IPS-20b (cell line): Measurements from ENCODE around the gene KAT2A.
A peak's percentile ranks its signal among the peaks of the same experiment; 100 is the strongest.

Source experiments
- H3K27ac ChIP-seq: one replicate; pipeline ENCODE4 v1.5.1; 2013; ENCODE audit warnings: low read length
- H3K27me3 ChIP-seq: 2 replicates; pipeline ENCODE4 v1.6.1; 2013; ENCODE audit warnings: mild to moderate bottlenecking, low read length, inconsistent platforms; ENCODE audit not compliant: insufficient read depth
- H3K36me3 ChIP-seq: 2 replicates; pipeline ENCODE4 v1.6.1; 2013; ENCODE audit warnings: low read depth, mild to moderate bottlenecking, inconsistent platforms, low read length, moderate library complexity; ENCODE audit not compliant: insufficient read depth
- H3K4me1 ChIP-seq: 2 replicates; pipeline ENCODE4 v1.6.1; 2013; ENCODE audit warnings: mild to moderate bottlenecking, control low read depth, inconsistent platforms, low read length, moderate library complexity; ENCODE audit not compliant: insufficient read depth
- H3K4me3 ChIP-seq: 2 replicates; pipeline ENCODE4 v1.5.1; 2013; ENCODE audit warnings: mild to moderate bottlenecking, low read length, inconsistent platforms
- H3K9ac ChIP-seq: 2 replicates; pipeline ENCODE4 v1.6.1; 2013; ENCODE audit warnings: low read depth, mild to moderate bottlenecking, inconsistent platforms, low read length, moderate library complexity
- H3K9me3 ChIP-seq: 2 replicates; pipeline ENCODE4 v1.6.1; 2013; ENCODE audit warnings: mild to moderate bottlenecking, low read depth, low read length, inconsistent platforms; ENCODE audit not compliant: insufficient read depth

Gene KAT2A

DNA sequence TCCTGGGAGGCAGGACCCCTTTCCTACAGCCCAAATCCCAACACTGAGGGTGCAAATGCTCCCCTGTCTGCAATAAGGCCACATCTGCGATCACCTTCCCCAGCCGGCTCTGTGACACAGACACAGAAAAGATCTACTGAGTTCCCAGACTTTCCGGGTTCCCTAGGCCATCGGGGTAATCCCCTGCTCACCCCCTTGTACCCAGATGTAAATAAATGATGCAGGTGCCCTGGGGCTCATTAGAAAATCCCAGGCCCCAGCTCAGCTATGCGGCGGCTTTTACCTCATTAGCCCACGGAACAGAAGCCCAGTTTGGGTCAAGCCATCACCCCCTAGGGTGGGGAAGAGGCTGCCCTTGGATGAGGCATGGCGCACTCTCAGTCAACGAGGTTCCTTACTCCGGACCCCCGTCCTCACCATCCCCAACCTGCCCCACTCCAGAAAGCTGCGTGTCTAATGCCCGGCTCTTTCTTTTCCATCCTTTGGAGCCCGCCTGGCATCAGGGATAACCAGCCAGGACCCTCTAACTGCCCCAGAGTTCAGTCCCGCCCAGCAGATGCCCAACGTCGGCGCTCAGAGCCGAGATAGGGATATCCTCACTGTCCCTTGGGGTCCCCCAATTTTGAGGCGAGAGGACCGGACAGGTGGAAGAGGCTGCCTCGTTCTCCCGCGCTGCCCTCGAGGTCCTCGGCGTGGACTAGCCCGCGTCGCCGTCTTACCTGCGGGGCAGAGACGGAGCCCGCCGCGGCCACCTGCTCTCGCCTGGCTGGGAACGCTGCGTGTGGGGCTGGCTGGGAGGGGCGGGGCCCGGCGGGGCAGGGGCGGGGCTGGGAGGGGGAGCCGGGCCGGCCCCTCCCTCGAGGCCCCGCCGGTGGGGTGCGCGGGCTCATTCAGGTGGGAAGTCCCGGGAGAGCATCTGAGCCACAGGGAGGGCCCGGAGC is 23.2 kb downstream of the KAT2A start, which contains the start of gene ZNF385C:
Gene ZNF385C, minus strand, starts transcription at position 783 of the 941 bp plus-strand sequence. CDS start 35,417 bp downstream, outside the sequence.
- H3K9me3 ChIP-seq: no peaks in the 10 kb centered on the region
- H3K4me1 ChIP-seq: peaks cover 4% of the 10 kb centered on the region; the same call in 1 of the 2 replicates
- H3K36me3 ChIP-seq: no peaks in the 10 kb centered on the region
- no peak within 1 kb of the TSS for H3K27ac ChIP-seq
- H3K9ac ChIP-seq: no peak within 1 kb of the TSS
- H3K4me3 ChIP-seq: peak within 1 kb of the TSS; percentile 64
- peaks cover 40% of the 10 kb centered on the region for H3K27me3 ChIP-seq

DNA sequence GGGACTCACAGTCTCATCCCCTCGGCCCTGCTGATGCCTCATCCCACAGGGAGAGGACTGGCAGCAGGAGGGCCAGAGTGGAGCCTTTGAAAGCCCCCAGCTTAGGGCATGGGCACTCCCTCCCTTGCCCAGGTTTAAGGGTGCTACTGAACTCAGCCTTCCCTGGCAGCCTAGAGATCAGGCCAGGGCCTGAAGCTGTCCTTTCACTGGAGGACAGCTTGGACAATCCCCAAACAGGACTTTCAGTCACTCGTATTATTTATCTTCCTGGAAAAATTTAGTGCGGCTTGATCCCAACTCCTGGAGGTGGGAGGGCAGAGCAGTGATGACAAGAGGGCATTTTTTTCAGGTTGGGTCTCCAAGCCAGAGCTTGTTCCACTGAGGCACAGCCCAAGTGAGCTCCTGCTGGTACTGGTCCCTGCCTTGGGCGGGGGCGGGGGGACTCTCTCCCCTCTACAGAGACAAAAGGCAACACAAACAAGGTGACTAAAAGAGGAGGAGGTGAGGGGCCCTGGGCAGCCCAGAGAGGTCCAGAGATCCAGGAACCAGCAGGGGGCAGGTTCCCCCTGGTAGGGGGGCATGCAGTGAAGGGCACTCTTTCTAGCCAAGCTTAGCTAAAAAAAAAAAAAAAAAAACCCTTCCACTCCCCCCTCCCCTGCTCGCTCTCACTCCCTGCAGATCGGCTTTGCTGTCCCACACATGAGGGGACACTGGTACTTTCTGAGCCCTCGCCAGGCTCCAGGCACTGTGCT is 24.6 kb downstream of the KAT2A start:
- H3K27ac ChIP-seq: no peak overlapping the region
- peaks cover 4% of the 10 kb centered on the region; the same call in 1 of the 2 replicates for H3K4me1 ChIP-seq
- H3K4me3 ChIP-seq: no peak overlapping the region
- no peaks in the 10 kb centered on the region for H3K36me3 ChIP-seq
- H3K9ac ChIP-seq: no peak overlapping the region
- peaks cover 40% of the 10 kb centered on the region for H3K27me3 ChIP-seq
- no peaks in the 10 kb centered on the region for H3K9me3 ChIP-seq

DNA sequence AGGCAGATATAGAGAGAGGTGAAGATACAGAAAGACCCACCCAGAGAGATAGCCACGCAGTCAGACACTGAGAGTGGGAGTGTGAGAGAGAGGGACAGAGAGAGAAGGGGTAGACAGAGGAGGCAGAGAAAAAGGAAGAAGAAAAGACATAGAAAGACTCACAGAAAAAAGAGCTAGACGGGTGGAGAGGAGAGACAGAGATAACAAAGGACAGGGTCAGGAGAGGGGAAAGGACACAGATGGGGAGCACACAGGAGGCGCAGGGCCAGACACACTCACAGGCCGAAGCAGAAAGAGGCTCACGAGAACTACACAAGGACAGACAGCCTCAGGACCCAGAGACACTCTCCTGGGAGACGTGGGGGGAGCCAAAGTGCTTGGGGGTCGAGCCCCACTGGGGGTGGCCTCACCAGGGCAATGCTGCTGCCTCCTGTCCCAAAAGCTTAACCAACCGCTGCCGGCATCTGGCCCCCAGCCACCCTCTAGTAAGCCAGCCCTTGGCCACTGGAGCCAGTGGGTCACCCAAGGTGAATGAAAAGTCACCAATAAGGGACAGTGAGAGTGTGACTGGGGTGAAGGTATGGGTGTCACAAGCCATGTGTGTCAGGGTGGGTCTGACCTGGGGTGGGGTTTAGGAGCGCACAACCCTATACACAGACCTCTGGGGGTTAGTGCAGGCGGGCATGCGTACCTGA is 26.6 kb downstream of the KAT2A start:
- peaks cover 39% of the 10 kb centered on the region for H3K27me3 ChIP-seq
- H3K9me3 ChIP-seq: no peaks in the 10 kb centered on the region
- H3K4me1 ChIP-seq: peaks cover 4% of the 10 kb centered on the region; the same call in 1 of the 2 replicates
- H3K36me3 ChIP-seq: no peaks in the 10 kb centered on the region
- H3K27ac ChIP-seq: no peak overlapping the region
- no peak overlapping the region for H3K4me3 ChIP-seq
- no peak overlapping the region for H3K9ac ChIP-seq

DNA sequence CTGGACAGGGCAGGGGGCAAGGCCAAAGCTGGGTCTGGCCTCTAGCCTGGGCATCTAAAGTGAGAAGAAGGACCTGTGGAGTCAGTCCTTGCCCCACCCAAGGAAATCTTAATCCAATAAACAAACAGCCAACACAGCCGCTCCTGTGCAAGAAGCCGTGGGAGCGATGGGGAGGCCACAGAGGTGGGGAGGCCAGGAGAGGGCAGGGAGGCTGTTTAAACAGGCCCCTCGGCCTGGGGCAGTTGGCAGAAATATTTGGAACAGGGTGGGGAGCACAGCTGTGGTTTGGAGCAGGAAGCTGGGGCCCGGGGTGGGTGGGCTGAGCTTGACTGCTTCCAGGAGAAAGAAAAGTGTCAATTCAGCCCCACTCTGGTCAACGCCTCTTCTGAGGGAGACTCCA is 28.2 kb downstream of the KAT2A start:
- no peak overlapping the region for H3K9ac ChIP-seq
- H3K27me3 ChIP-seq: peaks cover 25% of the 10 kb centered on the region
- no peaks in the 10 kb centered on the region for H3K36me3 ChIP-seq
- no peak overlapping the region for H3K4me3 ChIP-seq
- H3K4me1 ChIP-seq: peaks cover 4% of the 10 kb centered on the region; the same call in 1 of the 2 replicates
- no peak overlapping the region for H3K27ac ChIP-seq
- H3K9me3 ChIP-seq: no peaks in the 10 kb centered on the region

DNA sequence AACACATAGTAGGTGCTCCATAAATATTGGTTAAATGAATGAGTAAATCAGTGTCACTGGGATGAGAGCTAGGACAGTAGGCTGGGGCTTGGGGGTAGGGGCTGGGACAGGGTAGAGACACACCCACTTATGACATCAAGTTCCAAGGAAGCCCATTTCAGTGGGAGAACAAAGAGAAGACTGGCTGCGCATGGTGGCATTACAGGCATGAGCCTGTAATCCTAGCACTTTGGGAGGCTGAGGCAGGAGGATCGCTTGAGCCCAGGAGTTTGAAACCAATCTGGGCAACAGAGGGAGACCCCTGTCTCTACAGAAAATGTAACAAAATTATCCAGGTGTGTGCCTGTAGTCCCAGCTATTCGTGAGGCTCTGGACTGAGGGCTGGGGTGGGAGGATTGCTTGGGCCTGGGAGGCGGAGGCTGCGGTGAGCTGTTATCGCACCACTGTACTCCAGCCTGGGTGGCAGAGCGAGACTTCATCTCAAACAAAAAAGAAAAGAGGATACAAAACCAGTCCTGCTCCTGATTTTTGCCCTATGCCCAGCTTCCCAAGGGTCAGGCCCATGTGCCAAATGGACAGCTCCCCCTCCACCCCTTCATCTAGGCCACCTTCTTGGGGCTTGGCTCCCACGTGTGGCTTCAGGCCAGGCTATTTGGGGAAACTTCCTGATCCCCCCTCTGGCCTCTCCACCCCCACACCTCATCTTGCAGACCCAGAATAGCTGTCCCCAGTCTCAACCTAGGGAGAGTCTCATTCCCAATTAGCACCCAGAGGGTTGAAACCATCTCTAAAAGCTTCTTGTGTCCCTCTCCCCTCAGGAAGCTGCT is 30.0 kb downstream of the KAT2A start:
- Histone ChIP-seq H3K4me1 (no peaks in the 10 kb centered on the region), H3K4me3 (no peak overlapping the region), H3K36me3 (no peaks in the 10 kb centered on the region), H3K27me3 (peaks cover 7% of the 10 kb centered on the region), H3K9ac (no peak overlapping the region), H3K9me3 (no peaks in the 10 kb centered on the region), H3K27ac (no peak overlapping the region)

DNA sequence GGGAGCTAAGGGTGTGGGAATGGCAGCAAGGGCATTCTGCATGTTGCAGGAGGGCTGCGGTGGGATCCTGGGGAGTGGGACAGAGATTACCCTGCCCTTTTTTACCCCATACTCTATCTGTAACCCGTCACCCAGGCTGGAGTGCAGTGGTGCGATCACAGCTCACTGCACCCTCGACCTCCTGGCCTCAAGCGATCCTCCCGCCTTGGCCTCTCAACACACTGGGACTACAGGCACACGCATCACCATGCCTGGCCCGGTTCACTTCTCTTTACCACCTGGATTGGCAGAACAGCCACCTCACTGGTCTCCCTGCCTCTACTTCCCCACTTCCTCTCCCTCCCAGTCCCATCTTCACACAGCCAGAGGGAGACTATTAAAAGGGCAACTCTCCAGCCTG is 32.4 kb downstream of the KAT2A start:
- H3K36me3 ChIP-seq: no peaks in the 10 kb centered on the region
- no peak overlapping the region for H3K9ac ChIP-seq
- no peak overlapping the region for H3K27ac ChIP-seq
- no peaks in the 10 kb centered on the region for H3K4me1 ChIP-seq
- no peaks in the 10 kb centered on the region for H3K27me3 ChIP-seq
- no peaks in the 10 kb centered on the region for H3K9me3 ChIP-seq
- H3K4me3 ChIP-seq: no peak overlapping the region

DNA sequence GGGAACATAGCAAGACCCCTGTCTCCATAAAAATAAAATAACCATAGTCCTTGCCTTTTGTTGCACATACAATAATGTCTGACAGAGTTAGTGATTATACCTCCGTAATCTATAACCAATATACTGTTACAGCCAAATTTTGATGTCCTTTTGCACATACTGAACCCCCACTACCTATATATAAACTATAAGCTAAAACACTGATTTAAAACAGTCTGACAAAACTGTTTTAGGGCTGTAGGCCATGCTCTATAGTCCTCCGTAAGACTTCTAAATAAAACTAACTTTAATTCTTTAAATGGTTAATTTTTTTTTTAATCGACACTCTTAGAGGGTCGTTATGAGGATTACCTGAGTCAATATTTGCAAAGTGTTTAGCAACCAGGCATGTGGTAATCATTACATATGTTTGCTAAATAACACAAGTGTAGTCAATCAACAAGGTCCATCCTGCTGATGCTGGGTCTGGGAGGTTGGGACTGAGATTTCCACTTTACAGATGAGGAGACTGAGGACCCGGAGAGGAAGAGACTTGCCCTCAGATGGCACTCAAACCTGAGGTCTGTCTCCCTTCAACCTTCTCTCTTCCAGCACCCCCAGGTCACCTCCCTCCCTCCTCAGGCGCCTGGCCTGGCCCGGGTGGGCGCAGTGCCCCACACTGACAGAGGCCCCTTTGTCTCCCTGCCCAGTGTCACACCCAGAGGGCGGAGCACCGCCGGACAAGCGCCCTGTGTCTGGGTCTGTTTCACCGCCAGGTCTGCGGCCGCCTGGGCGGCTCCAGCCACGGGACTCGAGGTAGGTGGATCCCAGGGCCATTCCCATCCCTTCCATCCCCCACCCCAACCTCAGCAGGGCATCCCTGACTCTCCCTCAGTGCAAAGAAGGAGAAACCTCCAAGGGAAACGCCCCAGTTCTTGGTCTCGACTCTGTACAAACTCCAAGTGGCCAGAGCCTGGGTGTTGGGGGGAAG is 33.1 kb downstream of the KAT2A start:
- no peak overlapping the region for H3K4me3 ChIP-seq
- H3K27me3 ChIP-seq: no peaks in the 10 kb centered on the region
- H3K36me3 ChIP-seq: no peaks in the 10 kb centered on the region
- no peak overlapping the region for H3K9ac ChIP-seq
- H3K27ac ChIP-seq: no peak overlapping the region
- no peaks in the 10 kb centered on the region for H3K4me1 ChIP-seq
- no peaks in the 10 kb centered on the region for H3K9me3 ChIP-seq

DNA sequence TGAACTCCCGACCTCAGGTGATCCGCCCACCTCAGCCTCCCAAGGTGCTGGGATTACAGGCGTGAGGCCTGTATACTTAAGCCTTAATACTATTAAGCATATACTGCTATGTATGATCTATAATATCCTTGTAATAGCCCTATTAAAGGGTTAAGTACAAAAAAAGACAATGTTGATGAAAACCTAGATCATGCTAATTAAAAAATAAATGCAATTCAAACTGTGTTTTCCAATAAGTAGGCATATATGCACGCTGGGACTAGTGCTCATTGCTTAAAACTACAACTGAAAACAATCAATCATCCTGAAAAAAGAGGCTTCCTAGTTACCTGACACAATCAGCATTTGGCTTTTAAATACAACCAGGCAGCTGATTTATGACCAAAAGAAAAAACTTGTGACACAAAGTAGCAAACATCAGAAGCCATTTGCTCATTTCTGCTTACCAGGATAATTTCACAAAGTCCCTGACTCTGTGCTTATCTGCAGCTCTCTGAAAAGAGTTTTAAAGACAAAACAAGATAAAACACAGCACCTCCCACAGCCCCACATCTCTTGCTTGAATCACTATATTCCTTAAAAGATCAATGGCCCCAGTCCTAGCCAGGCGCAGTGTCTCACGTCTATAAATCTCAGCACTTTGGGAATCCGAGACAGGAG is 34.0 kb downstream of the KAT2A start:
- Histone ChIP-seq H3K9me3 (no peaks in the 10 kb centered on the region), H3K27ac (no peak overlapping the region), H3K36me3 (no peaks in the 10 kb centered on the region), H3K9ac (no peak overlapping the region), H3K4me1 (no peaks in the 10 kb centered on the region), H3K27me3 (no peaks in the 10 kb centered on the region), H3K4me3 (no peak overlapping the region)

DNA sequence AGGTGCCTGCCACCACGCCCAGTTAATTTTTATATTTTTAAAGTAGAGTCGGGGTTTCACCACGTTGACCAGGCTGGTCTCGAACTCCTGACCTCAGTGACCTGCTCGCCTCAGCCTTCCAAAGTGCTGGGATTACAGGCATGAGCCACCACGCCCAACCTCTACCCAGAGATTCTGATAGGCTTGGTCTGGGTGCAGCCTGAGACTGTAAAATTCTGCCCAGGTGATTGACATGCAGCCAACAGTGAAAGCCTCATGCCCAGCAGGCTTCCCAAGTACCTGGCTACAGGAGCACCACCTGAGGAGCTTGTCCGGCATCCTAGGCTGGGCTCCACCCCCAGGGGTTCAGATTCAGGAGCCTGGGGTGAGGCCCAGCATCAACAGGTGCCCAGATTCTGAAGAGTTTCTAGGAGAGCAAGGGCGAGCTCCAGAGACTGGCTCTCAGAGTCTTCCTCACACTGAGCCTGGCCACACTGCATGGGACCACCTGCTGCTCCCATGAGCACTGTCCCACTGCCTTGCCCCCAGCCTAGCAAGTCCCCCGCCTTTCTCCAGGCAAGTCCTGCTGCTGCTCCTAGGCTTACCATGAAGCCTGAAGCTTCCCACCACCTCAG is 39.5 kb downstream of the KAT2A start:
- Histone ChIP-seq H3K9ac (no peak overlapping the region), H3K36me3 (no peaks in the 10 kb centered on the region), H3K27me3 (no peaks in the 10 kb centered on the region), H3K27ac (no peak overlapping the region), H3K4me3 (no peak overlapping the region), H3K4me1 (no peaks in the 10 kb centered on the region), H3K9me3 (no peaks in the 10 kb centered on the region)
